ENCODE data around the gene BEST3.

- TF ChIP-seq RAD21 (IDR thresholded peaks at IDR 0.05; ENCODE audit: low read depth), result no peak
- TF ChIP-seq REST (IDR thresholded peaks at IDR 0.05; ENCODE audit: low read depth), result no peak
- TF ChIP-seq CREB1 (IDR thresholded peaks at IDR 0.05; ENCODE audit: low read depth), result no peak
- no peak for TF ChIP-seq FOXM1 (IDR thresholded peaks at IDR 0.05; ENCODE audit: borderline replicate concordance, low read depth)
Observed at GRCh38 chr12:69703146-69703642, 4.1 kb upstream of the BEST3 start.
